Thoracic aorta (tissue), 2 donors: Measurements from ENCODE around the gene COL17A1. TPM values are rescaled to one million over a fixed set of nuclear protein-coding genes. Genes with fewer than 3 reads are reported as not detected.

Source experiments
- ATAC-seq: fragments of 150-250 bp; one replicate; pipeline ENCODE4 v1.8.0; 2017; ENCODE audit warnings: low read depth; ENCODE audit not compliant: insufficient number of reproducible peaks, low FRiP score
- DNase-seq: peaks from one replicate; pipeline ENCODE4 v3.0.0-alpha.2; 2020; ENCODE audit warnings: low spot score
- H3K27ac ChIP-seq, 2 donors: fragments of 200-600 bp; sonication (generic); 1 replicate in 1 of 2; 2 replicates in 1 of 2; pipeline ENCODE4 v1.5.1; 2016; ENCODE audit warnings: mild to moderate bottlenecking in 2 of 2, moderate library complexity in 2 of 2
- H3K27me3 ChIP-seq: fragments of 200-600 bp; sonication (generic); replicated peaks from 2 replicates; pipeline ENCODE4 v1.6.0; 2016; ENCODE audit warnings: mild to moderate bottlenecking; ENCODE audit not compliant: insufficient read depth
- H3K36me3 ChIP-seq: fragments of 200-600 bp; sonication (generic); one replicate; pipeline ENCODE4 v1.5.1; 2016
- H3K4me1 ChIP-seq, 2 donors: fragments of 200-600 bp; sonication (generic); 1 replicate in 1 of 2; 2 replicates in 1 of 2; pipeline versions ENCODE4 v1.5.1 to v1.6.0; 2016; ENCODE audit warnings: low read depth in 2 of 2, mild to moderate bottlenecking in 1 of 2; ENCODE audit not compliant: control insufficient read depth in 1 of 2
- H3K4me3 ChIP-seq: fragments of 200-600 bp; sonication (generic); 2 replicates; pipeline ENCODE4 v1.5.1; 2016; ENCODE audit warnings: mild to moderate bottlenecking
- H3K9me3 ChIP-seq: fragments of 200-600 bp; sonication (generic); 2 replicates; pipeline ENCODE4 v1.5.1; 2016
- CTCF ChIP-seq: fragments of 200-600 bp; sonication (generic); IDR thresholded peaks from one replicate; pipeline ENCODE4 v1.5.1; 2019; ENCODE audit warnings: antibody characterized with exemption
- total RNA-seq, 2 donors: library from RNA; depleted of rRNA; stranded (reverse); fragments of >200 nt; gene quantifications; one replicate each; pipeline versions ENCODE4 v1.1.0 to v1.2.3, GENCODE V29; 2016

The COL17A1 gene
- total RNA-seq, 2 donors from 2014 or later, result 0.49 to 0.95 TPM

- ATAC-seq, result no peak
- no peak overlapping the region for H3K4me3 ChIP-seq
- no peak for TF ChIP-seq CTCF
These were observed 48.3 kb downstream of the COL17A1 start for GRCh38 chr10:104037261-104037951.

GRCh38 chr10:104036518-104037260, 49.0 kb downstream of the COL17A1 start:
- ATAC-seq (no peak), DNase-seq (no peak)
- H3K9me3 ChIP-seq, result no peaks in the 10 kb centered on the region
- no peaks in the 10 kb centered on the region for H3K4me1 ChIP-seq
- no peak overlapping the region for H3K4me3 ChIP-seq
- no peak for TF ChIP-seq CTCF
- peaks cover 4% of the 10 kb centered on the region for H3K36me3 ChIP-seq
- H3K27me3 ChIP-seq, result no peaks in the 10 kb centered on the region
- no peak overlapping the region for H3K27ac ChIP-seq

More at GRCh38 chr10:104037261-104037951, 48.3 kb downstream of the COL17A1 start:
- DNase-seq, result no peak
- Histone ChIP-seq H3K36me3 (peaks cover 2% of the 10 kb centered on the region), H3K9me3 (no peaks in the 10 kb centered on the region), H3K27ac (no peak overlapping the region), H3K27me3 (no peaks in the 10 kb centered on the region), H3K4me1 (no peaks in the 10 kb centered on the region)

GRCh38 chr10:104036069-104036384, 49.7 kb downstream of the COL17A1 start:
- Histone ChIP-seq H3K9me3 (no peaks in the 10 kb centered on the region), H3K4me3 (no peak overlapping the region), H3K27ac (no peak overlapping the region), H3K36me3 (peaks cover 4% of the 10 kb centered on the region), H3K4me1 (no peaks in the 10 kb centered on the region), H3K27me3 (no peaks in the 10 kb centered on the region)
- no peak for TF ChIP-seq CTCF
- ATAC-seq (no peak), DNase-seq (no peak)

- no peak for ATAC-seq
- Histone ChIP-seq H3K27me3 (no peaks in the 10 kb centered on the region), H3K4me1 (no peaks in the 10 kb centered on the region)
These were observed 50.2 kb downstream of the COL17A1 start for GRCh38 chr10:104035194-104036068.

More at GRCh38 chr10:104035194-104036068, 50.2 kb downstream of the COL17A1 start:
- no peak for DNase-seq
- Histone ChIP-seq H3K4me3 (no peak overlapping the region), H3K9me3 (no peaks in the 10 kb centered on the region), H3K36me3 (peaks cover 4% of the 10 kb centered on the region), H3K27ac (no peak overlapping the region)
- TF ChIP-seq CTCF, result no peak
